ENCODE results near the gene MATCAP1.

MATCAP1 gene

GRCh38 chr16:67169642-67170167 is 14.1 kb downstream of the MATCAP1 start:
- peaks cover 67% of the 10 kb centered on the region for H3K27me3 ChIP-seq (ENCODE audit: insufficient read depth, poor library complexity, severe bottlenecking)
- TF ChIP-seq CTCF (IDR thresholded peaks at IDR 0.05; ENCODE audit: insufficient read depth, low read length): peak; percentile 40
- no peak for TF ChIP-seq GABPA (IDR thresholded peaks at IDR 0.05; ENCODE audit: low read depth)
- TF ChIP-seq POLR2AphosphoS5 (IDR thresholded peaks at IDR 0.05; ENCODE audit: low read depth): no peak
- no peak overlapping the region for H3K27ac ChIP-seq (replicated peaks)
- no peak for DNase-seq (ENCODE audit: low read depth in 1 of 2, low spot score in 1 of 2)
- H3K4me3 ChIP-seq (replicated peaks; ENCODE audit: insufficient read depth, low read length): peak overlapping the region; percentile 17

GRCh38 chr16:67169011-67169451 is 14.7 kb downstream of the MATCAP1 start:
- no peak overlapping the region for H3K4me3 ChIP-seq (replicated peaks; ENCODE audit: insufficient read depth, low read length)
- peaks cover 65% of the 10 kb centered on the region for H3K27me3 ChIP-seq (ENCODE audit: insufficient read depth, poor library complexity, severe bottlenecking)
- DNase-seq (ENCODE audit: low read depth in 1 of 2, low spot score in 1 of 2): no peak
- no peak overlapping the region for H3K27ac ChIP-seq (replicated peaks)
- TF ChIP-seq CTCF (IDR thresholded peaks at IDR 0.05; ENCODE audit: insufficient read depth, low read length) (no peak), POLR2AphosphoS5 (IDR thresholded peaks at IDR 0.05; ENCODE audit: low read depth) (no peak), GABPA (IDR thresholded peaks at IDR 0.05; ENCODE audit: low read depth) (no peak), SPI1 (IDR thresholded peaks at IDR 0.05; ENCODE audit: borderline replicate concordance, low read depth) (no peak)
- TF ChIP-seq, protein P1, sequence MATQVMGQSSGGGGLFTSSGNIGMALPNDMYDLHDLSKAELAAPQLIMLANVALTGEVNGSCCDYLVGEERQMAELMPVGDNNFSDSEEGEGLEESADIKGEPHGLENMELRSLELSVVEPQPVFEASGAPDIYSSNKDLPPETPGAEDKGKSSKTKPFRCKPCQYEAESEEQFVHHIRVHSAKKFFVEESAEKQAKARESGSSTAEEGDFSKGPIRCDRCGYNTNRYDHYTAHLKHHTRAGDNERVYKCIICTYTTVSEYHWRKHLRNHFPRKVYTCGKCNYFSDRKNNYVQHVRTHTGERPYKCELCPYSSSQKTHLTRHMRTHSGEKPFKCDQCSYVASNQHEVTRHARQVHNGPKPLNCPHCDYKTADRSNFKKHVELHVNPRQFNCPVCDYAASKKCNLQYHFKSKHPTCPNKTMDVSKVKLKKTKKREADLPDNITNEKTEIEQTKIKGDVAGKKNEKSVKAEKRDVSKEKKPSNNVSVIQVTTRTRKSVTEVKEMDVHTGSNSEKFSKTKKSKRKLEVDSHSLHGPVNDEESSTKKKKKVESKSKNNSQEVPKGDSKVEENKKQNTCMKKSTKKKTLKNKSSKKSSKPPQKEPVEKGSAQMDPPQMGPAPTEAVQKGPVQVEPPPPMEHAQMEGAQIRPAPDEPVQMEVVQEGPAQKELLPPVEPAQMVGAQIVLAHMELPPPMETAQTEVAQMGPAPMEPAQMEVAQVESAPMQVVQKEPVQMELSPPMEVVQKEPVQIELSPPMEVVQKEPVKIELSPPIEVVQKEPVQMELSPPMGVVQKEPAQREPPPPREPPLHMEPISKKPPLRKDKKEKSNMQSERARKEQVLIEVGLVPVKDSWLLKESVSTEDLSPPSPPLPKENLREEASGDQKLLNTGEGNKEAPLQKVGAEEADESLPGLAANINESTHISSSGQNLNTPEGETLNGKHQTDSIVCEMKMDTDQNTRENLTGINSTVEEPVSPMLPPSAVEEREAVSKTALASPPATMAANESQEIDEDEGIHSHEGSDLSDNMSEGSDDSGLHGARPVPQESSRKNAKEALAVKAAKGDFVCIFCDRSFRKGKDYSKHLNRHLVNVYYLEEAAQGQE (IDR thresholded peaks at IDR 0.05; ENCODE audit: insufficient replicate concordance, low read depth): peak; percentile 64

GRCh38 chr16:67167588-67167987 is 16.2 kb downstream of the MATCAP1 start:
- Histone ChIP-seq H3K27ac (replicated peaks) (no peak overlapping the region), H3K27me3 (ENCODE audit: insufficient read depth, poor library complexity, severe bottlenecking) (peaks cover 70% of the 10 kb centered on the region), H3K4me3 (replicated peaks; ENCODE audit: insufficient read depth, low read length) (no peak overlapping the region)
- TF ChIP-seq SPI1 (IDR thresholded peaks at IDR 0.05; ENCODE audit: borderline replicate concordance, low read depth): no peak
- no peak for TF ChIP-seq GABPA (IDR thresholded peaks at IDR 0.05; ENCODE audit: low read depth)
- no peak for TF ChIP-seq POLR2AphosphoS5 (IDR thresholded peaks at IDR 0.05; ENCODE audit: low read depth)
- no peak for TF ChIP-seq CTCF (IDR thresholded peaks at IDR 0.05; ENCODE audit: insufficient read depth, low read length)
- TF ChIP-seq, protein P1 (IDR thresholded peaks at IDR 0.05; ENCODE audit: insufficient replicate concordance, low read depth): no peak
- no peak for DNase-seq (ENCODE audit: low read depth in 1 of 2, low spot score in 1 of 2)

All from HL-60 (cell line).